Activated CD4-positive, alpha-beta T cell treated with anti-CD3 and anti-CD28 coated beads, Interleukin-2, amount 50 U/mL, for 48 hours (primary cell): ENCODE measurements around the gene VEZF1.
"Not testable (repeated sequence)": the region's sequence is repeated elsewhere in the genome, so short reads cannot be mapped to it uniquely, and the experiment has no call there.

Experiments
- DNase-seq, 2 experiments: peaks; one replicate each; pipeline ENCODE4 v3.0.0-alpha.2; 2020

Gene VEZF1

GRCh38 chr17:57997085-57997809, 9.2 kb upstream of the VEZF1 start:
- DNase-seq = no peak

GRCh38 chr17:57995076-57995956, 7.3 kb upstream of the VEZF1 start:
- DNase-seq = peak; percentile 61 to 72

DNA sequence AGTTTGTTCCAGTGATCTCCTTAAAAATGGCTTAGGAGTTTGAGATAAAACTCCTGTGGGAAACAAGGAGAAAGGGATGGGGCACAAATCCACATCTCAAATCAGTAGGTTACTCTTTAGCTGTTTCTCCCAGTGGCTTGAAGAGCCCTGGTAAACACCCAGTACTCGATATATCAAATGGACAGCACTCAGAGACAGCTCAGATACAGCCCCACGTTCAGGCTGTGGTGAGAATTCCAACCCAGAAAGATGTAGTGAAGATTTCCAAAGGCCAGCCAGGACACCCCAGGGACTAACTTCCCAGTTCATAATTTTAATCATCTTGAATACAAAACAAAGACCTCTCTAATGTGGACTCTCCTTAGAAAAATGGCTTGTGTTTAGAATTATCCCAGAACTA, 6.4 kb upstream of the VEZF1 start:
- no peak for DNase-seq

DNA sequence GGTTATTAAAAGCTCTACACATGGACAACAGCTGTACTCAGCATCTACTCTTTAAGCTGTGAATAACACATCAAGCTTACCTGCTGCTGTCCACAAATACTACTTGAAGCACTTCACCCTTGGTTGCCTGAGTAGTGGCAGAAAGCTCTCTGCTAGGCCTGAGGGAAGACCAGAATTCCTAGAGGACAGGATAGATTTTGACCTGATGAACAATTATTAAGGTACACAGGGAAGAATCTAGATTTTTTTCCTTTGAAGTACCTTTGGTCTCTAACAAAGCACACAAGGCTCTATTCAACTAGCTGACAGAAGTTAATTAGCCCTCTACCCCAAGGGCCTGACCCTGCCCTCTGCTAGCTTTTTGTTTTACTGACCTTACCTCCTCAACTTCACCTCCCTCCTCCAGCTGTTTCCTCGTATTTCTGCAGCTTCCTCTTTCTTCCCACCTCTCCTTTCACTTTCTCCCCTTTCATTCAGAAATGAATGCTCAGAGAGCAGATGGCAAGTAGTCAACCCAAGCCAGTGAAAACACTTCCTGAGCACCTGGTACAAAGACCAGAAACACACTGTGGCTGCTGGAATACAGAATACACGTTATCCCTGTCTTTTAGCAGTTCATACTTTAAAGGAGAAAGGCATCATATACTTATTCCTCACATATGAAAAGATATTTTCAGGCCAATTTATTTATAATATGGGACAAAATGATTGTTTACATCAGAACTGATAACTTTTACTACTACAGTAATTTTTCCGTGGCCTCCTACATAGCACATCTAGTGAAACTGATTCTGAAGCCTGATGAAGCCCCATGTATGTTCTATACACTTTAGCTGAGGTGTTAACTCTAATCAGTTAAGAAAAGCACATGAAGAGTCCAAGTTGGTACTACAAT, 5.7 kb upstream of the VEZF1 start:
- no peak for DNase-seq

DNA sequence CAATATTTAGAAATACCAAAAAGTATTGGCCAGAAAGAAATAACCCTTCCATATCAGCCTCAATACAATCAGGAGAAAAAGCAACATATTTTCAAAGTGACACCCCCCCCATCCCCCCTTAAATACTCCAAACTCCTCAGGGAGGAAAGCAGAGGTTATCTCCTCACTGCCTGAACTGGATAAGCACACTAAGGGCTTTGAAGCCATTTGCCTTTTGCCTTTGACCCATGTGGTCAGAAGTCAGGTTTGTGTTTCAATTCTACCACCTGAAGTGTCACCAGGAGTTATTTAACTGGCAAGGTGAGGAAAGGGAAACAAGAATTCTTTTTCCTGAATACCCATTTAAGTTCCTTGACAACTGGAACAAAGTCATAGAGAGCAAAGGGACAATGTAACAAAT, 3.5 kb upstream of the VEZF1 start:
- no peak for DNase-seq

- no peak for DNase-seq
Measured at GRCh38 chr17:57990037-57990436, 2.0 kb upstream of the VEZF1 start.

DNA sequence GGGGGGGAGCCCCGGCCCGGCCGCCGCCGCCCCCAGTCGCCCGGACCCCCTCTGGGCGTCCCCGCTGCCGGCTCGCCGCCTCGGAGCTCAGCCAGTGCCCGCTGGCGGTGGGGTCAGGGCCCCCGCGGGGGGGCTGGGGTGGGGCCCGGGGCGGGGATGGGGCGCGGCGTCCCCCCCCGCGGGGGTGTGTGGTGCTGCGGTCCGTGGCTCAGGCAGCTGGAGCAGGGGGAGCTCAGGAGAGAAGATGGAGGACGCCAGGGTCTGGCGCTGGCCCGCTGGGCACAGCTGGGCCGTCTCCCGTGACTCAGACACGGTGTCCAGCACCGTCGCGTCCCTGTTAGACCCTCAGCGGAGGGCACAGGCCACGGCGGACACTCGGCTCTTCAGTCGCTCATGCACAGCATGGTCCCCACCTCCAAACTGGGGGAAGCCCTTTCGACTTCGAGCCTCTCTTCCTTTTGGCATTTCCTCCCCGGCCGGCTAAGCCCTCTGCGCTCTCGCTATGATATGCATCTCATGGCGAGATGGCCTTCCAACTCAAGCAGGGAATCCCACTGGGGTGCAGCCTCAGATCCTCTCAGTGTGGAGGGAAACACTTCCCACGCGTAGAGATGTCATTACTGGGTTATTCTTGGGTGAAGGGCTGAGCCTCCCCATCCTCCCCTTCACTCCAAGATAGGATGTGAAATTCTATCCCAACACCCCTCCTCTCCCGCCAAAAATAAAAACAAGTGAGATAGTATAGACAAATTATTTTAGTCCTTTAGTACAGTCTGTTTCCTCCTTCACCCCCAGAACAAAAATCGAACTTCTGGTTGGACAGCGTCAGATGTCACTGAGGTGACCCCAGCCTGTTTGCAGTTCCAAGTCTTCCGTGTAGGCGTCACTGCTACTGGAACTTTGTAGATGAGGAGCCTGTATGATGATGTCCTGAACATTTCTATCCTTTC, 522 bp upstream of the VEZF1 start:
- DNase-seq = peak; percentile 63 to 67

GRCh38 chr17:57986841-57987580, 1.0 kb downstream of the VEZF1 start:
- DNase-seq = peak; percentile 36 to 51

DNA sequence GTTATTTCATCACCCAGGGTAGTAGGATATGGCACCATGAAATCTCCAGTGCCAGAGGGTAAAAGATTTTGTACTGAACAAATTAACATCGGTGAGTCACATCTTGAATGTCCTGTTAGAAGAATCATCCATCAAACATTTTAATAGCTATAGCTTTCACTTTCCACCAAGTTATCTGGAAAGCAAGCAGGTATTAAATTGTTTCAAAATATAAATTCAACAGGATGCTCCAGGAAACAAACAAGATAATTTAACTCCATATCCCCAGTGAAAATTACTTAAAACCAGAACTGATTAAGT, 2.4 kb downstream of the VEZF1 start:
- DNase-seq = no peak

DNA sequence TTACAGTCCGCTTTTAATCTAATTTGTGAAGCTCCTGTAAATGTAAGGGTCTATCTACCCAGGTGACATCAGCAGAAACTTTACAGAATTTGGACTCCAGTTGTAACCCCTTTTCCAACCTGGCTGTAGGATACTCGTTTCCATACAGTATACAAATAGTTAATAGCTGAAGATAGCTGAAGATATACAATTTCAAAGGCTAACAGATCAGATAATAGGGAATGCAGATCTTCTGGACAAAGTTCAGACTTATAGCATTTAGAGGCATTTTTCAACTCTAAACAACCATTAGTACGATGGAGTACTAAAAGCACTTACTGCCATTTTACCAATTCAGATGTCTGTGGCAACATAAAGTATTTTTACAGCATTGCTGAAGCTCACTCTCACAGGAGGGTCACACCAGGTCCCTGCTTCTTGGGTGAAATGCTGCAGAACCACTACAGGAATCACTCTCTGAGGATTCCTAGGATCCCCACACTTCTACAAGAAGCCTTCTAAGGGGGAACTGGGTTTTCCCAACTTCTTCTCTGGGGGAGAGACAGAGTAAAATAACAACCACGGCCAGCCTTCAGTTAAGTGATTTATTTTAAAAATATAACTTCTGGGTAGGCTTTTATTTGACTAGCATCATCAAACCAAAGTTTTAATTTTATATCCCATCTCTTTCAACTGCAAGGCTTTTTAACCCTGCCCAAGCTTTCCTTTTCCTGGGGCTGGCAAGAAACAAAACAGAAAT, 2.9 kb downstream of the VEZF1 start:
- no peak for DNase-seq

DNA sequence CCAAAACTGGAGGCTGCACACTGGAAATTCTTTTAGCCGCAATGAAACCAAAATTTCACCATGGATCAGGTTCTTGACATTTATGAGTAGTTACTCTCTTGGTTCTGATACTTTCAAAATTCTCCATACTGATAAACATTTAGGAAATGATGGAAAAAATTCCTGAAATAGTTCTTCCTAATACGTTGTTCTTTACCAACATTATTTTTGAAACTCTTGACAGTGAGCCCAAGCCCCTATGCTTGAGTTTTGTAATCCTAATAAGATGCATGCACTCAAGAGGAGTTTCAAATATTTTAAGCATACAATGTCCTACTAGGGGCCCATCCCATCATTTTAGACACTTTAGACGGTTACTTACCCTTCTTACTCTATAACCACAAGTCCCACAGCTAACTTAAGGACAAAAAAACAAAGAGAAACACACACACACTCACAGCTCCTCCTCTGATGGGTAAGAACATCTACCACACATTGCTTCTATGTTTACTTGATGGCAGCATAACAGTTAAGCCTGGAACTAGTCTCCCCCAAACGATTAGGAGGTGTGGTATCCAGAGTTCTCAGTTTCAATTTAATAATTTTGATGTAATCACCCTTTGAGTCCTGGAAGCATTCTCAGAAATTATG, 3.7 kb downstream of the VEZF1 start:
- DNase-seq = no peak

DNA sequence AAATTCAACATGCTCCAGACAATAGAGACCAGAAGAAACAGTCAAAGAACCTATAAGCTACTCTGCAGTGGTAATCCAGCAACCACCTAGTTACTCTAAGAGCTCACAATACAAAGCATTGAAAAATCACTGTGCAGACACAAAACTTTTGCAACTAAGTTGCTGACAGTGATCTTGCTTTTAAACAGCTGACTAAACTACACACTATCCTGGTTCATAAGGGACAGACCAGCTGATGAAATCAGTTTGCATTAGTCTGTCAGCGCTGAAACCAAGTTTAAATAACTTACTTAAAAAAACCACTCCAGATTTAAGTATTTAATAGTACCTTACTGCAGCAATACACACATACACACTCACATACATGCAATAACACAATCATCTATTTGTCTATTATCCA, 4.6 kb downstream of the VEZF1 start:
- DNase-seq = no peak

DNA sequence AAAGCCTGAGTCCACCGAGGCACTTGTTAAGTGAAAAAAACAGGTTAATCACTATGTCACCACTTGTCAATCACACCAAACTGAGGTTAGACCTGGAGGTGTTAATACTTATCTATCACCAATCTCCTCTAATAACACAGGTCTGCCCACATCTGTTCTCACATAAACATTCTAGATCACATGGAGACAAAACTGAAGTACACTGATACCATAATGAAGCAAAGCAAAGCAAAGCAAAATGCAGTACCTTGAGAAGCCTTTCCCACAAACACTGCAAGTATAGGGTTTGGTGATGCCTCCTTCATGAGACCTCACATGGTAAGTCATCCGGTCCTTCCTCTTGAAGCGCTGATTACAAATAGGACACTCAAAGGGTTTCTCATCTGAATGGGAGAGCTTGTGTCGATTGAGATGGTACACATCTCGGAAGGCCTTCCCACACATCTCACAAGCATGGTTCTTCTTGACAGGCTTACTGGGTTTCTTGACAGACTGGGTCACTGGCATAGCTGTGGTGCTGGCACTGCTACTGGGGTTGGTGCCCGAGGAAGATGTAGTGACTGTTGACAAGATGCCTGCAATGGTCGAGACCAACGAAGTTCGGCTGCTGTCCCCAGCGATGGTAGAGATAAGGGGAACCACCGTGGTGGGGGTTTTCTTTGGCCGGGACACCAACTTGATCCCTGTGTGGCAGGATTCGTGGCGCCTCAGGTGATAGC, 5.4 kb downstream of the VEZF1 start:
- DNase-seq = no peak

GRCh38 chr17:57980522-57980921, 7.5 kb downstream of the VEZF1 start:
- DNase-seq = no peak

DNA sequence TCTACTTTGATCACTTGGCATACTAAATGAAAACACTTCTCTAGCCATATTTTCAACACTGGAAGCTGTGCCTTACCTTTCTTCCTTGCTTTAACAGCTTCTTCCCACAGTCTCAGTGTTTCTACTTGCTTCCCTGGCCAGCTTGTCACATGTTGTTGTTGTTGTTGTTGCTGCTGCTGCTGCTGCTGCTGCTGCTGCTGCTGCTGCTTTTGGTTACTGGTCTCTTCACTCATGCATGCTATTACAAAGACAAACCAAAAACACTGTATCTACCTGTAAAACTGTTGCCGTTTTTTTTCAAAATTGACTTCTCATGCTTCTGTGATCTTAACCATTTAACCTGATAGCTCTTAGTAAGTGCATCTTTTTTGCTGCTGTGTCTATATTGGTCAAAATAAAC, 9.0 kb downstream of the VEZF1 start:
- no peak for DNase-seq

DNA sequence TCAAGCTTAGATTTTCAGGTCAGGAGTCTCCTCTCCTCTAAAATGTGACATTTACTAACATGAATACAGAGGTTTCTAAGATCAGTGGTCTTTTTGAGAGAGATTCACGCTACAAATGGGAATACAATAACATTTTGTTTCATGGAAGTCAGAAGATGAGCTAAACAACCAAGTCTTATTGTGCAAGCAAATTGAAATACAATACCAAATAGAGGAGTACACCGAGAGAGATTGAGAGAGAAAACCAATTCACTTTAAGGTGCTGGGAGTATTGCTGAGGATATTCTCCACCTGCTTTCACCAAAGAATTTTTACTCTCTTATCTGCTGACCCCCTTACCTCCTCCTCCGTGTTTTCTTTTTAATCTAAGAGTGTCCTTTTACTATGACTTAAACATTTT, 11.5 kb downstream of the VEZF1 start:
- DNase-seq = no peak

GRCh38 chr17:57975044-57975443, 13.0 kb downstream of the VEZF1 start:
- DNase-seq = no peak

GRCh38 chr17:57974053-57974824, 13.8 kb downstream of the VEZF1 start:
- DNase-seq = not testable (repeated sequence)

DNA sequence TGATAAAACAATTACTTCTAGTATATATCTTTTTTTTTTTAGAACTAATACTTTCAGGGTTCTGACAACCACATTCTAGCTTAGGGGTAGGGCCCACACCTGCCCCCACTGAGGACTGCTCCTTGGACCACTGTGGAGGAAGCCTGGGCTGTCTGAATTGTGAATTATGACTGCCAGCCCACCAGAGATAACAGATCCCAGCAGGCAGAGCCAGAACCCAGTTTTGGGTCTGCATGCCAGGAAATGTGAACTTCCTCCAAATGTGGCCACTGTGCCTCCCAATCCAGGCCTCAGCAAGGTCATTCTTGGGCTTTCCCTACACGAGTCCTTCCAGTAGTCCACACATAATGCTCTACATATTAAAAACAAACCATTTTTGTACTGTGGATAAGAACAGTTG, 15.9 kb downstream of the VEZF1 start:
- DNase-seq = no peak
